LHCN-M2 (cell line): ENCODE data around the gene ABHD1. TPM values are rescaled to one million over a fixed set of nuclear protein-coding genes. Genes with fewer than 3 reads are reported as not detected.

ENCODE experiments used
- DNase-seq: peaks from one replicate; pipeline ENCODE4 v3.0.0-alpha.2; 2012; ENCODE audit warnings: low read depth
- total RNA-seq: library from RNA; depleted of rRNA; stranded (reverse); fragments of >200 nt; gene quantifications from 2 replicates; pipeline ENCODE4 v1.2.3, GENCODE V29; 2014

Gene ABHD1
- total RNA-seq, 1 experiment from 2014 or later = 0.17 TPM

DNA sequence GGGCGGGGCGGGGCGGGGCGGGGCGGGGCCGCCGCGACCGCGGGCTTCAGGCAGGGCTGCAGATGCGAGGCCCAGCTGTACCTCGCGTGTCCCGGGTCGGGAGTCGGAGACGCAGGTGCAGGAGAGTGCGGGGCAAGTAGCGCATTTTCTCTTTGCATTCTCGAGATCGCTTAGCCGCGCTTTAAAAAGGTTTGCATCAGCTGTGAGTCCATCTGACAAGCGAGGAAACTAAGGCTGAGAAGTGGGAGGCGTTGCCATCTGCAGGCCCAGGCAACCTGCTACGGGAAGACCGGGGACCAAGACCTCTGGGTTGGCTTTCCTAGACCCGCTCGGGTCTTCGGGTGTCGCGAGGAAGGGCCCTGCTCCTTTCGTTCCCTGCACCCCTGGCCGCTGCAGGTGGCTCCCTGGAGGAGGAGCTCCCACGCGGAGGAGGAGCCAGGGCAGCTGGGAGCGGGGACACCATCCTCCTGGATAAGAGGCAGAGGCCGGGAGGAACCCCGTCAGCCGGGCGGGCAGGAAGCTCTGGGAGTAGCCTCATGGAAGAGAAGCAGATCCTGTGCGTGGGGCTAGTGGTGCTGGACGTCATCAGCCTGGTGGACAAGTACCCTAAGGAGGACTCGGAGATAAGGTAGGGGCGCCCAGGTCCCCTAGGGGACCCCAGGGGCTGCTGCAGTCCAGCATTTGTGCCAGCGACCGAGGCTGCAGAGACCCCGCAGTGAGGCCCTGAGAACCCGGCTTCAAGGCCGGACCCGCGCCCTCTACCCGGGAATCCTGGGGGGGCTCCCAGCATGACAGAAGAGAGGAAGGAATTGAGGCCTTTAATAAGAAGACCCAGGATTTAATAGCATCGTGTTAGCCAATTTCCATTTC lies 36.7 kb upstream of the ABHD1 start, which contains the start of gene KHK:
TSS of gene KHK (plus strand) at position 49 of the 870 bp plus-strand sequence. CDS start at position 537, 488 bp downstream.
- no peak for DNase-seq

DNA sequence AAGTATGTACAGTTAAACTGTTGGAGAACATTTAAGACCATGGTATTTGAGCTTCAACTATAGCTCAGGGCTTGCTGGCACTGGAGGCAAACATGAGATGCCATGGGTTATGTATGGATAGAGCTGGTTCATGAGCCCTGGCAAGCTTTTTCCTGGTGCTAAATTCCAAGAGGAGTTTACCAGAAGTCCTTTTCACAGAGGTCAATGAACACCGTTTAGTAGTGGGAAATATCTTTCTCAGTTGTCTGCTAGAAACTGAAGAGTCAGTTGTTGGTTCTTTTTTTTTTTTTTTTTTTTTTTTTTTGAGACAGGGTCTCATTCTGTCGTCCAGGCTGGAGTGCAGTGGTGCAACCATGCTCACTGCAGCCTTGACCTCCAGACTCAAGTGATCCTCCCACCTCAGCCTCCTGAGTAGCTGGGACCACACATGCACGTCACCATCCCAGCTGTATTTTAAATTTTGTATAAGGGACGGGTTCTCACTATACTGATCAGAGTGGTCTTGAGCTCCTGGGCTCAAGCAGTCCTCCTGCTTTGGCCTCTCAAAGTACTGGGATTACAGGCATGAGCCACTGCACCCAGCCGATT lies 35.7 kb upstream of the ABHD1 start:
- no peak for DNase-seq

DNA sequence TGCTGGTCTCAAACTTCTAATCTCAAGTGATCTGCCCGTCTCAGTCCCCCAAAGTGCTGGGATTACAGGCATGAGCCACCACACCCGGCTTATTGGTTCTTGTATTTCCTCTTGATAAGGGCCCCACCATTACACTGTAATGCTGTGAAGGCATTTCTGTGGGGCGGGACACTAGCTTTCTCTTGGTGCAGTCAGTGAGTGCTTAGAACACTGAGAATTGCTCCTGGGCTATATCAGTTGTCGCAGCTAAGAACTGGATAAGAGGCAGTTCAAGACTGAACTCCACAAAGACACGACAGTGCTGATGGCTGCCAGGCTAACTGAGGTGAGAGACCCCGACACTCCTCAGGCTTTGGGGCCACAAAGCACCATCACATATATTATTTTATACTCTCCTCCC lies 35.0 kb upstream of the ABHD1 start:
- no peak for DNase-seq

GRCh38 chr2:27089111-27089954 lies 34.3 kb upstream of the ABHD1 start:
- DNase-seq = no peak

DNA sequence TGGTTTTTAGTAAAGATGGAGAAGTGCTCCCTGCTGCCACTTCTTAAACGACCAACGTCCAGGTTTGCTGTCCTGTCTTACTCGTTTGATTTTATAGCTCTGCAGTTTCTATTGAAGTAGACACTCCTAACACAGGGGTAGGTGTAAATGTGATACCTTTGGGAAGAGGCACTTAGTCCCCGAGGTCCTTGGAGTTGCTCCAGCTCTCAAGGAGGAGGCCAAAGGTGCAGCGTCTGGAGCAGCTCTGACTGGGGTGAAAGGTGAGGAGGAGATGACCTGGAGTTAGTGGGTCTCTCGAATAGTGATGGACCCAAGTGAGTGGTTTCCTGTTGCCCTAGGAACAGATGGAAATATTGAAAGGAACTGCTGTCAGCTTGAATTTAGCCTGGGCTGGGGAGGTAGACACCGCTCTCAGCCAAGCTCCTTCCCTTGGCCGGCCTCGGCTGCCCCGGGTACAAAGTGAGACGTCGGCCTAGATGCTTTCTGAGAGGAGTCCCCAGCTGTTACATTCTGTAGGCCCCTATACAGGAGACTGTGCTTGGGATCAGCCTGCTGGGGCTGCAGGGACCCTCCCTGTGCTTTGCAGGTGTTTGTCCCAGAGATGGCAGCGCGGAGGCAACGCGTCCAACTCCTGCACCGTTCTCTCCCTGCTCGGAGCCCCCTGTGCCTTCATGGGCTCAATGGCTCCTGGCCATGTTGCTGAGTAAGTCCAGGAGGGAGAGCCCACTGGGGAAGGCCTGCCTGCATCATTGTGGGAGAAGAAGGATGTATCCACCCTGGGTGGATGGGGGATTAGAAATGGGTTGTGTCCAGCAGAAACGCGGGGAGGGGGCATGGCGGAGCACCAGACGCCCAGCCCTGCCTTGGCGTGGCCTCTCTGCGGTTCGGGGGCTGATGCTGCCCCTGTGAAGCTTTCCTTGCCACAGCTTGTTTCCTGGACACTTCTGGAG lies 31.6 kb upstream of the ABHD1 start:
- no peak for DNase-seq

- no peak for DNase-seq
Observed at GRCh38 chr2:27092696-27093429, 30.8 kb upstream of the ABHD1 start.

- no peak for DNase-seq
Observed at GRCh38 chr2:27093430-27094352, 29.9 kb upstream of the ABHD1 start.

DNA sequence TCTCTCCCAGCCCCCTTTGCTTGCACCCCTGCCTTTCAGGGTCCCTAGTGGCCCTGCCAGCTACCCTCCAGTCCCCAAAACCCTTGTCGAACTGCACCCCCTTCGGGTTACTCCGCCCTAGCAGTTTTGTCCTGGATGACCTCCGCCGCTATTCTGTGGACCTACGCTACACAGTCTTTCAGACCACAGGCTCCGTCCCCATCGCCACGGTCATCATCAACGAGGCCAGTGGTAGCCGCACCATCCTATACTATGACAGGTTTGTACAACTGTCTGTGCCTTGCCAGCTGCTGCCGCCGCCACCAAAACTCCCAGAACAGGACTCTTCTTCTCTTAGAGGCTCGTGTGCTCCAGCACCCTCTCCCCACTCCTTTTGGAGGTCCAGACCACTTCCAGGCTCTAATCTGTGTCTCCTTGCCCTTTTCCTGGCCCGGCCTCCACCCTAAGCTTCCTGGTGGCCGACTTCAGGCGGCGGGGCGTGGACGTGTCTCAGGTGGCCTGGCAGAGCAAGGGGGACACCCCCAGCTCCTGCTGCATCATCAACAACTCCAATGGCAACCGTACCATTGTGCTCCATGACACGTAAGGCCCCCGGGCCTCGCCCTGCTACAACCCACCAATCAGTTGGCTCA lies 29.1 kb upstream of the ABHD1 start:
- no peak for DNase-seq

DNA sequence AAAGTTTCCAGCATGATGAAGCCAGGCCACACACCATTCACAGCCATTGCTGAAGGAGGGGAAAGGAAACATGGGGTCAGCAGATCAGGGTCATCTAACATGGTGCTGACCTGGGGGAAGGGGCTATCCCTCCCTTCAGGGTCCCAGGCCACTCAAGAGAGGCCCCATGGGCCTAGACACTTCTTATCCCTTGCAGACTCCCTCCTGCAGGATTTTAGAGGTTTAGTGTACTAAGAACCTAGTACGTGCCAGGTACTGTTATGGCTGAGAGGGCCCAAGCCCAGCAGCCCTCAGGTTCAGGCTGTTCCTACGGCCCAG lies 28.2 kb upstream of the ABHD1 start:
- DNase-seq = no peak

DNA sequence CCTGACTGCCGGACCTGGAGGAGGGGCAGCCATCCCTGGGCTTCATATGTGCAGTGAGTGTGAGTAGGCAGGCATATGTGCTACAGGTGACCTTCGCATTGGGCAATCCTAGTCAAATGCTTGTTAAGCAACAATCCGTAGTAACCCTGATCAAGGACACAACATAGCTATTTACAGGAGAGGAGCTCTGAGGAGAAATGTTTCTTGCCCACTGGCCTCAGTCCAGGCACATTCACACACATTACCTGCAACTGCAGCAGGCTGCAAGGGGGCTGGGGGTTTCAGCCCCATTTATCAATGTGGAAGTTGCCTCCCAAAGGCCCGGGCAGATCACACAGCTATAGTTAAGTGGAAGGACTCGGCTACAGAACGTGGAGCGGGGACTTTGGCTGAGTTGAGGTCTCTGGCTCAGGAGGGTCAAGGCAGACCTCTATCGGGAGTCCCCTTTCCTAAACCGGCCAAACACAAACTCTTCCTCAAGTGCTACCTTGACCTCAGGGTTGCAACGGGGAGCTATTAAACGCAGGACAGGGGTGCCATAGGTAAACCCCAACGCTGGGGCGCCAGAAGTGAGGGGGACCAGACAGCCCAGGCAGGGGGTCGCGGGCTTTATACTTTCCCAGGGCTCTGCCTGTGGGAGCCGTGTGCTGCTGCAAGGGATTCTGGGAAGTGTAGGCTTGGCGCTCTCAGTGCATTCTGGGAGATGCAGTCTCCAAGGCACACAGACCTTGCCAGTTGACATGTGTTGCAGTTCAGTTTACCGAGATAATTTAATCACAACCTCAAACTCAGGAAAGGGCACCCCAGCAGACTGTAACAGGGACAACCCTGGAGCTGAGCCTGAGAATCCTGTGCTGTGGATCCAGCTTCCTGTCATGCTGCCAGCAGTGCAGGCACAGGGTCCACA lies 27.6 kb upstream of the ABHD1 start:
- DNase-seq = peak; percentile 52

GRCh38 chr2:27096748-27097297 lies 26.8 kb upstream of the ABHD1 start:
- DNase-seq = no peak

DNA sequence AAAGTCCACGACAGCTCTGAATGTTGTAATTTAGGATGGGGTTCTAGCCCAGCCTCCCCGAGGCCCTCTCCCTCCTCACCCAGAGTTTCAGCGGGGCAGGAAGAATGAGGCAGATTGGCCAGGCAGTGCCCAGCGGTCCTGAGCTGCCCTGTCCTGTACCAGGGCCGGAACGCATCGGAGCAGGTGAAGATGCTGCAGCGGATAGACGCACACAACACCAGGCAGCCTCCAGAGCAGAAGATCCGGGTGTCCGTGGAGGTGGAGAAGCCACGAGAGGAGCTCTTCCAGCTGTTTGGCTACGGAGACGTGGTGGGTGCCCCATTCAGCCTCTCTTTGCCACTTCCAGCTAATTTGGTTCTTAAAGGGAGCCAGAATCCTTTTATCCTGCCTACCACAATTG lies 26.3 kb upstream of the ABHD1 start:
- DNase-seq = no peak

- DNase-seq = no peak
Observed at GRCh38 chr2:27099334-27099955, 24.2 kb upstream of the ABHD1 start.

GRCh38 chr2:27100036-27100435 lies 23.6 kb upstream of the ABHD1 start:
- no peak for DNase-seq

DNA sequence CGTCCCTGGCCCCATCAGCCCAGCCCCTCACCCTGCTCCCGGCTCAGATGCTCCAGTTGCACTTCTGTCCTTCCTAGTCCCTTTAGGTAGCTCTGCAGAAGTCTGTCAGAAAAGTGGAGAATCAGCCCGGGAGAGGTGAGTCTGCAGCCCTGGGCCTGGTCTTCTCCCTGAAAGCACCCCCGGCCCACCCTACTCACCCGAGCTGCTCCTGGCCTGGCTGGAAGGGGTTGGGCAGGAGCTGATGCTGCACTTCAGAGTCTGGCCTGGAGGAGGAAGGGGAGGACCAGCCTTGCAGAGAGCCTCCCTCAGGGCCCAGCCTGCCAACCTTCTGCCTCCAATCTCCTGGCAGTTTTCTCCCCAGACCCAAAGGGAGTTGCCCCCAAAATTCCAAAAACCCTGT lies 21.3 kb upstream of the ABHD1 start:
- no peak for DNase-seq

DNA sequence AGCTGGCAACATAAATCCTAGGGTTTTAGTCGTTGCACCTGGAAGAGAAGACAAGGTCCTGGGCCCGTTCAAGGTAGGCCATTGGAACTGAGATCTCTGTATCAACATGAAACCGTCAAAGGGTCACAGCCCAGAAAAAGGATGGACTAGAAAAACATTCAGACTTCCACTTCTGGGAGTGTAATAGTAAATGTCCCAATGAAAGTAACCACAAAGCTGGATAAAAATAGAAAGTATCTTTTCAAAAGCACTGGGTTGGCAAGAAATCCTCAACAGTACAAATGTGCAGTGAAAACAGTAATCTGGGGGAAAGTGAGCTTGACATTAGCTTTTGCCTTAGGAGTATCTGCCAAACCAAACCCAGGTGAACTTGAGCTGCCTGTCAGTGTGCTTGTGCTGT lies 17.6 kb upstream of the ABHD1 start:
- no peak for DNase-seq

DNA sequence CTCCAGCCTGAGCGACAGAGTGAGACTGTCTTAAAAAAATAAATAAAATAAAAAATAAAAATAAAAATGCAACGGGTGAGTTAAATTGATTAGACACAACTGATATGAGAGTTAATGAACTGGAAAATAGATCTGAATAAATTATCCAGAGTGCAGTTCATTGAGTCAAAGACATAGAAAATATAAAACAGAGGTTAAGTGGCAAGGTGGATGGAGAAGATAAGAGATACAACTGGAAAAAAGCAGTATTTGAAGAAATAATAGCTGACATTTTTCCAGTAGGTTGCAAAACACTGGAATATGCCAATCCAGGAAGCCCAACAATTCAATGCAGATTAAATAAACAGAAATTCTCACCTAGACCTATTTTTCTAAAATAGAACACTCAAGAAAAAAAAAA lies 15.4 kb upstream of the ABHD1 start:
- no peak for DNase-seq
